HG03066 (cell line): Measurements from ENCODE around the gene CDK14.

Source experiments
- ATAC-seq: cut with Tn5 transposase; IDR thresholded peaks from one replicate; pipeline ENCODE4 v1.9.1; 2021; ENCODE audit warnings: low read depth; ENCODE audit not compliant: unreplicated experiment

The CDK14 gene

GRCh38 chr7:91127325-91127724 is 531.2 kb downstream of the CDK14 start:
- no peak for ATAC-seq

DNA sequence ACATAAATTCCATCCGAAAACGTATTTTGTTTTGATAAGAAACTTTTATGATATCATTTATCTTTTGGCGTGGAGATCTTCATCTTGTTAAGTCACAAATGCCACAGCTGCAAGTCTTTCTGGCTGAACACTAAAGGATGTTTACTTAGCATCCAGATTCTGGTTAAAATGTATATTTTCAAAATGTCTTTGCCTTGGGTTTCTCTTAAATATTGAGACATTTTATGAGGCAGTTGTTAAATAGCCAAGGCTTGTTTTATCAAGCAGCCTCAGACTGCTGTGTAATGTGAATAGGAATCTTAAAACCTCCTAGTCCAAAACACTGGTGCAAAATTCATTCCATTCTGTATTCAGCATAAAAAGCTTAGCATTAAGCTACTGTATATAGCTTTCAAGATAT is 531.8 kb downstream of the CDK14 start:
- no peak for ATAC-seq

GRCh38 chr7:91128683-91129348 is 532.7 kb downstream of the CDK14 start:
- no peak for ATAC-seq

DNA sequence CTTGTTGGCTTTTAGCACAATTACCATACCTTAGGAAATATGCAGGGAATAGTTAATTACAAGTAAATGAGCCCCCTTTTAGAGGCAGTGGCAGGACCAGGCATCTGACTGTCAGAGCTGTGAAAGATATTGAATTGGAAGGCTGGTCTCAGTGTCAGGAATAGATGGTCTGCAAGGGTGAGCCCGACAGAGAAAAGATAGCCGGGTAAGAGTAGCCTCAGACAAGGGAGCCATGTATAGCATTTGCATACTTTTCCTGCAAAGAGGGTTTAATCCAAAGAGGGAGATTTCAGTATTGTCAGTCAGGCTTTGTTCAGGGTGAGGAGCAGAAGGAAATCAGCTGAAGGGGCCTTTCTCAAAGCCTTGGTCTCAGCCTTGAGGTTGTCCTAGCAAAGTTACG is 539.2 kb downstream of the CDK14 start:
- ATAC-seq = no peak

DNA sequence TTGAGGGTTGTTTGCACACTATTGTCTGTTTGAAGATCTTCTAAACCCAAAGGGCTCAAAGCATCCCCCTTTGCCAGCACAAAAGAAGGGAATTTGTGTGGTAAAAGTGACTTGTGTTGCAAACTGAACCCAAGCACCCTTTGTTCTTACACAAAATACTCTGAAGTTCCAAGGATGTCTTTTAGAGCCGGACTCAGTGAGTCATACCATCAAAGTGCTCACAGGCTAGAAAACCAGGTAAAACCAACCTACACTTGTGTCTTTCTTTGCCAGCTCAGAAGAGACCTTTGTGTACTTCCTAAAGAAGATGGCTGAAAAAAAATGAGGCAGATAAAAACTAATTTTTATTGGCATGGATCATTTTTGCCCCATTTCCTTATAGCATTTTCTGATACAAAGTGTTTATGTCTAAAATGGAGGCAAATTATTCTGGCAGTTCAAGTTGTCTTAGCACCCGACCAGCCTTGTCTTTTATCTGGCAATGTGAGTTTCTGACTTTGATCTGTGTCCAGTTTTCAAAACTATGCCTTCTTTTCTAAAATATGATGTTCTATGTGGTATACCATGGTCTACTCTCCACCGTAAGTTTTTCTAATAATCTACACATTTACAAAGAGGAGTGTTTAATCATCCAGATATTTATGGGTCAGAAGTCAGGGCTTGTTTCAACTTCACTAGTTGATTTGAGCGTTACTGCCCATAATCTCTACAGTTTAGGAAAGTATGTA is 539.7 kb downstream of the CDK14 start:
- ATAC-seq = no peak

DNA sequence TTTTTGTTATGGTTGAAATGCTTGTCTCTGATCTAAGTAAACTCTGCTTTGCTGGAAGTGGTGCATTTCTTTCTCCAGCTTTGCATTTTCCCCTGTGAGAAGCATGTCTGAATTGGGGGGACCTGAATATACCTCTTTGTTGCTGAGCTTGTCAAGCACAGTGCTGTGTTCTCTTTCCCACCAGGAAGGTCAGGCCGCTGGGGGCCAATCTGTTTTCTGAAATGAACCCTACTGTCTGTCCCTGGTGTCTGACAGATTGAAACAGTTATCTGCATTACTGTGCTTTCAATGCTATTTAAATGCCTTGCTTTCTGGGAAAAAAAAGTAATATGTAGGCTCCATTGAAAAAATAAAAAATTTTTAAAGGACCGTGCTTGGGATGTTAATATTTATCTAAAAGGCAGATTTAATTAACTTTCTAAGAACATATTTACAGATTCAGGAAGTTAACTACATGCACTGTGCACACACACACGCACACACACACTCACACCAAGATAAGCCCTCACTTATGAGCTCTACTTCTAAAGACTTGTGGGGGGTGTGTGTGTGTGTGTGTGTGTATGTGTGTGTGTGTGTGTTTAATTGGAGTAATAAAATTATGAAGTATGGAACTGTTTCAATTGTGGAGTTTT is 541.1 kb downstream of the CDK14 start:
- ATAC-seq = no peak

DNA sequence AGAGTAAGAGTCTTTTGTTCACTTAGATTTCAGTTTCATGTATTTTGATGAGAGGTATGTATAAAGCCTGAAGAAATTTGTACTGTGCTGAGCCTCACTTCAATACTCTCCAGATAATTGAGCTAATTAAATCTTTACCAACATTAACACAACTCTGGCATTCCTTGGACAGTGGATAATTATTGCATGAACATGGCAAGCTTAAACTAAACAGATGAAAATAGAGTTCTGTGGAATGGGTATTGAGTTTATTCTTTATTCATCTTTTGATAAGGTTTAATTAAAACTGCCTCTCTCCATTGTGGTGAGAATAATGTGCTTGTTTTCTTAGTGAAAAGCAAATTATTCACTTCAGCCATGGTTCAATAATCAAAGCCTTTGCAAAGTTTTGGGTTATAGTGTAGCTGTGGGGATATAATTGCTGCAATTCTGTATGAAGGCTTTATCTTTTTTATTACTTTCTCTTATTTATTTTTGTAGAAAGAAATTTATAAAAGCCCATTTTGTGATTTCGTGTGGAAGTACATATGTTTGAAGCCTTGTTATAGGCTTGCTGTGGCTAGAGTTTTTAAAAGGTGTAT is 541.8 kb downstream of the CDK14 start:
- no peak for ATAC-seq

DNA sequence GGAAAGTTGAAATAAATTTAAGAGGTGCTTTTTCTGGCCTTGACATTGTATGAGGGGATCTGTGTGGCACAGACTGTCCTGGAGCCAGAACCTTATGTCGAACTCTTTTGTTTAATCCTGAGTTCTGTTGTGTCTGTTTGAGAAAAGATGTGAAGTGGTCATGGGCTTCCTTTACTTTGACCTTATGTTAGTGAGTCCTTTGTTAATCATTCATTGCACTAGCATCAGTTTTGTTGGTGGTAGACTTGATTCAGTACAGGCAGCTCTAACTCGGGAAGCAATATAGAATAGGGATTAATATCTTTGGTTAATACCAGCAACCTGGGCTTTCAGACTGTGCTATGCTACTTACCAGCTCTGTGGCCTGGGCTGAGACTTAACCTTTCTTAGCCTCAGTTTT is 544.2 kb downstream of the CDK14 start:
- ATAC-seq = no peak

DNA sequence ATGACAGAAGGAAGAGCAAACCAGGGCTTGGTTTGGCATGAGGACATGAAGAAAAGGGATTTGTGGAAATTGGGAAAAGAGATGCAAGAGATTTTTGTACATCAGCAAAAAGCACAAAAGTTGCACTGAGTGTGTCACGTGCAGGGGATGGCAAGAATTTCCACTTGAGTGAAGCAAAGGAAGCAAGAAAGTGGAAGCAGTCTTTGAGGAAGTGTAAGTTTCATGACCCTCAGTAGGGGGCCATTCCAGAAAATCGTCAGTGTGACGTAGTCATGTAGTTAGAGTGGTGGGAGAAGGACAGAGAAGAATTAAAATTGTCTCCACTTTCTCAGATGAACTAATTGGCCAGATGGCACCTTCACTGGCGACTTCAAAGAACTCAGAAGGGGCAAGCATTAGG is 544.9 kb downstream of the CDK14 start:
- ATAC-seq = no peak

DNA sequence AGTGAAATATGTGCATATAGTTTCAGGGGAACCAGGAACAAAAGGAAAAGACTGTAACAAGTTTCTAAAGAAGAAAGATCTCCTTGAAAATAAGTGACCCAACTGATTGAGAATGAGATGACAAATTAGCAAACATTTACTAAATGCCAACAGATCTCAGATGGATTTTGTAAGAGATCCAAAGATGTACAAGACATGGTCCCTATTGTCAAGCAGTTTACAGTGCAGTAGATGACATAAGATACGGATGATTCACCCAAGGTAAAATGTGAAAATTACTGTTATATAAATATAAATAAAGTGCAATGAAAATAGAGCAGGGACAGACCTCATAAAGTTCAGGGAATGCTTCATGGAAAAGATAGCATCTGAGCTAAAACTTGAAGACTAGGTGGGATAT is 546.6 kb downstream of the CDK14 start:
- ATAC-seq = no peak

DNA sequence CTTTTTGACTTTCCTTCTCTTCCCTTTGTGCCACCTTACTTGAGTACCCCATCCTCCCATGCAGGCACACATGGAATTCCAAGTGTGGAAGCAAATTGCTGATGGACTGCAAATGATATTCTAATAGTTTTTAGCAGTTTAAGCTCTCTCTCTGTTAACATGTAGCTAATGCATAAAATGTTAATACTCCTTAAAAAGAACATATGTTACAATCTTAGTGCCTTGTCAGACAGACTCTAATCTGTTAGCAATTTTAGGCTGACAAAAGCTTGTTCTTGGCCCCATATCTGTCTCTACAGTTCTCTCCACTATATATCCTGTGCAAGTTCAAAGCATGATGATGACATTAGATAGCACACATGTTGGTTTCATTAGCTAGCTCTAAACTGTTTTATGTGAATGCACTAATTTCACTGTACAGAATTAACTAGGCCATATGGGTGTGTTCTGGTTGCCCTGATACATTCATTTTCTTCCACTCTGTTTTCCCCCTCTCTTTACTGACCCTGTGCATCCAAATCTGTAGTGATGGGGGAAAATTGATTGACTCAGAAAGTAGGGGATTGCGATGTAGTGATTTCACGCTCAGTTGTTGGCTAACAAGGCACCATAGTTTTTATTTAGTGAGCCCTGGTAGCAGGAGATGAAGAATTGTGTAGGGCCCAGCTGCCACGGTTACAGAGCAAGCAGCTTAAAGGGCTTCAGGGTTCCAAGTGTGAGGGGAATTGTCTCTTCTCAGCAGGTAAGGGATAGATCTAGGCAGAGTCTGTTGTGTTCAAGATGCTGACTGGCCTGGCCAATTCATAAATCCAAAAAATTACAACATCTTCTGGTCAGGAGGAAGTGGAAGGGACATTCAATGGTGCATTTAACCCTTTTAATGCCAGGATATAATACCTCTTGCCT is 553.5 kb downstream of the CDK14 start:
- no peak for ATAC-seq

DNA sequence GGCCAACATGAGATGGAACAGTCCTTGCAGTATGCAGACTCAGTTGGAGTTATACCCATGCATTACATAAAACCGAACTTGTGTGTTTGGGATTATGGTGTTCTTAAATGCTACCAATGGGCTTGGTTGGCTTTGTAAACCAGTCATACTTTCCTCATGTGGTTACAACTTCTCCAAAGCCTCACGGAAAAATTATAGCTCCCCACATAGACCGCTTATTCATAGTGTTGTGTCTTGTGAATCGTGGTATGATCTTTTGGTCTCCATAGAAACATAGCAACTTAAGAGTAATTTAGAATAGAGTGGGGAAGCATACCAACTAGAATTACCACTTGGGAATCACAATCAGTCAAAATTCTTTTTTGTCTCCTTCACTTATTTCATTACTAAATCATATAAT is 555.8 kb downstream of the CDK14 start:
- ATAC-seq = no peak

DNA sequence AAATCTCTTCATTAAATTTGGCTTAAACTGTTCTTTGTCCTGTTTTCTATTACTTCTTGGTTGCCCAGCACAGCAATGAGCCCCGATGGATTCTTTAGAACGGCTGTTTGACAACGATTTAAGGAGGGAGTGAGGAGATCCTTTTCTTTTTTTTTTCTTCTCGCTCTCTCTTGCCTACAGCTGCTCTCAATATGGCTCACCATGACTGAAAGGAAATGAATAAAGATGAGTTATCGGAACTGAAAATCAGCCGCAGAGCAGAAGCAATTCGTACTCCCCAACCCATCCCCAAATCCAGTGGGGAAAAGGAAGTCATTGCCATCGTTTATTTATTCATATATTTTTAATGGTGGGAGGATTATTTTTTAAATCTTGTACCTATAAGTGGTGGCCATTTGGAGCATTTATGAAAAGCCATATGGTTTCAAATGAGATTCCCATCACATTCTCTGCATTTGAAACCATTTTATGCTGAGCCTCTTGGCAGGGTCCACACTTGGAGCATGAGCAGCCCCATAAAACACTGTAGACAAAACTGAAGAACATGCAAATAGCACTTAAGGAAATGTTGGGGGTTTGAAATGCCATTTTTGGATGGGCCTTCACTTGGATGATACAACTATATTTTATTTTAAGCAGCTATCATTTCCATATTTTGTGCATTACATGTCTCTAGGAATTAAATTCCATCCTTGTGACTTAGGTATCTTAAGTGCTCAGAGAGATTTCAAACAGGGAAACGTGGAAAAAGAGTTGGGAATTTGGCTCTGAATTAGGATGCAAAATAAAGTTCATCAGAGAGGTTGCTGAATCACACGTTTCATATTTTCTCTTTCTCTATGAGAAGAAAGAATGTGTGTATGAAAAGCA is 560.4 kb downstream of the CDK14 start:
- ATAC-seq = no peak

DNA sequence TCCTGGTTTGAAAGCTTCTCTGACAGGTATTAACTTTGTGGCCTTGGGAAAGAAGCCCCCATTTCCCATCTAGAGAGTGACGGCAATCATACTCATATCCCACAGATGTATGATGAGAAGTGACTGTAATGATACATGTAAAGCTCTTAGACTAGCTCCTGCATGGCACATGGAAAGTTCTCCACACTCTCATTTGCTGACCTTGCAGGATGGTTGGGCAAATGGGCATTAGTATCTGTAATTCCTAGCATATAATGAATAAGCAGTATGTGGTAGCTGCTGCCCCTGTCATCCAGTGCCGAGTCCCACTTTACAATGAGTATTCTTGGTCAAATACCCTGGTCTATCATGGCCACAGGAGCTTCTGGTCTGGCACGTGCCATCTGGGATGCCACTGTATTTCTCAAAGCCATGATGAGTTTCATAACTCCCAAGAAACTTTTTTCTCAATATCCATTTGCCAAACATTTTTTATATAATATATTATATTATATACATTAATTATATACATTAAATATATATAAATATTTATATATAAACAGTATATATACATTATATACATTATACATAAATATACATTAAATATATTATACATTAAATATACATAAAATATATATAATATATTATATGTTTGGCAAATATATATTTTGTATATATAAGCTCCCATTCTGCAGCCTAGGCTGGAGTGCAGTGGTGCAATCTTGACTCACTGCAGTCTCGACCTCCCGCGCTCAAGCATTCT is 561.6 kb downstream of the CDK14 start:
- no peak for ATAC-seq

DNA sequence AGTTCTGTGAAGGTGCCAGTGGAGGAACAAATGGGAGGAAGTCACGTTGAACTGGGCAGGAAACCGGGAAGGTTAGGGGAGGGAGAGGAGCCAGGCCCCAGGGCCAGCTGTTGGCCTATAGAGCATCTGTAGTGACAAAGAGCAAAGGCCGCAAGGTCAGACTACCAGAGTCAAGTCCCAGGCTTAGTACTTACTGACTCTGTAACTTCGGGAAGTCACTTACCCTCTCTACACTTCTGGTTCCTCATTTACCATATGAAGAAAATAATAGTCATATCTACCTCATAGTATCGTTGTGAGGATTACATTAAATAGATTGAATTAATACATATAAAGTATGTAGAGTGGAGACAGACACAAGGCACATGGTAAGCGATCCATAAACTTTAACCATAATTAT is 566.3 kb downstream of the CDK14 start:
- no peak for ATAC-seq

GRCh38 chr7:91164506-91164905 is 568.4 kb downstream of the CDK14 start:
- ATAC-seq = no peak

DNA sequence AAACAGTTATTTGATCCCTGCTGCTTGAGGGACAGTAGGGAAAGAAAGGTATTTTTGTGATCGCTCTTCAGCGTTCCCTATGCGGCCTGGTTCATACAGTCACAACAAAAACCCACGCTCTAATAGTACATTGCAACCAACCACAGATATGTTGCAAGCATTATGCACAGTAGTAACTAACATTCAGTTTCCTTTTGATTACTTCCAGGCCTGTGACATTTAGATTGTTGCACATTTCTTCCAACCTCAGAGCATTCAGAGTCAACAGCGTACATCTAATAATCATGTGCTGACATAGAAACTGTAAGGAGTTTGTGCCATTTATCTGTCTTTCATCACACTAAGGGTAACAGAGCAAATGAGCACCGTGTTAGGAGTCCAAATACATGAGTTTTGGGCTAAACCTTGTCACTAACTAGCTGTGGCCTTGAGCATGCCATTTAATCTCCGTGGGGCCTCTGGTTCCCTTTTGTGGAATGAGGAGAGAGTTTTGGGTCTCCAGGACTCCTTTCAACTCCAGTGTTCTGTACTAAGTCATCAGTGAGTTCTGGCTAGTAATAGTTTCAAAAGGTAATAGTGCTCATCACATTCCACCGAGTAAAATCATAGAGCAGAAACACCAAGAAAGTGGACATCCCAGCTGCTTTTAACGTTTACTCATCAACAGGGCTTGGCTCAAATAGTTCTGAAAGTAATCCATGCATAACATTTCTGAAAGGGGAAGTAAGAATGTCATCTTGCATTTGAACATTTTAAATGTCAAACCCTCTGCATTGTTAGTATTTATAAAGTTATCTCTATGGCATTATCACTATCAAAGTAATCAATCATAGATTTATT is 569.1 kb downstream of the CDK14 start:
- peak; percentile 84 for ATAC-seq

GRCh38 chr7:91165846-91166230 is 569.7 kb downstream of the CDK14 start:
- peak; percentile 50 for ATAC-seq
